ENCODE results near the gene AUTS2.

Gene AUTS2

GRCh38 chr7:70527520-70528115 lies 929.3 kb downstream of the AUTS2 start:
- Histone ChIP-seq H3K23ac (ENCODE audit: low read length) (no peak overlapping the region), H3K79me1 (ENCODE audit: low read length) (no peaks in the 10 kb centered on the region), H3K9ac (ENCODE audit: low read length) (no peak overlapping the region), H2BK5ac (ENCODE audit: low read length) (no peak overlapping the region), H3K56ac (ENCODE audit: low read length) (no peak overlapping the region), H3K27me3 (ENCODE audit: insufficient read depth, low read length, poor library complexity) (no peaks in the 10 kb centered on the region), H2BK120ac (ENCODE audit: low read depth, low read length) (no peak overlapping the region), H2BK15ac (replicated peaks; ENCODE audit: low read depth) (no peak overlapping the region), H3K4me3 (ENCODE audit: low read length) (no peak overlapping the region), H3K4me2 (ENCODE audit: low read length) (no peak overlapping the region), H3K36me3 (ENCODE audit: control insufficient read depth, insufficient read depth, low read length) (no peaks in the 10 kb centered on the region), H2AK5ac (ENCODE audit: low read length) (no peak overlapping the region), H3K79me2 (ENCODE audit: control insufficient read depth, insufficient read depth, low read length) (no peaks in the 10 kb centered on the region), H4K8ac (ENCODE audit: low read depth, low read length) (no peak overlapping the region), H3K4ac (ENCODE audit: low read depth, low read length) (no peak overlapping the region), H3K18ac (ENCODE audit: low read length) (no peak overlapping the region), H3K4me1 (ENCODE audit: control insufficient read depth, low read depth, low read length) (no peaks in the 10 kb centered on the region), H4K5ac (ENCODE audit: low read length) (no peak overlapping the region), H3K27ac (ENCODE audit: low read depth, low read length) (no peak overlapping the region)
- no CpG with 5 or more reads among the region's 3 CpGs for WGBS (ENCODE audit: extremely low coverage, insufficient coverage, low lambda C conversion rate)
- peak; percentile 34 for DNase-seq

- Histone ChIP-seq H3K23ac (ENCODE audit: low read length) (peak overlapping the region; percentile 6), H3K9ac (ENCODE audit: low read length) (no peak overlapping the region), H2BK5ac (ENCODE audit: low read length) (no peak overlapping the region), H2BK120ac (ENCODE audit: low read depth, low read length) (no peak overlapping the region), H3K56ac (ENCODE audit: low read length) (no peak overlapping the region), H2AK5ac (ENCODE audit: low read length) (no peak overlapping the region), H3K27me3 (ENCODE audit: insufficient read depth, low read length, poor library complexity) (no peaks in the 10 kb centered on the region), H3K79me2 (ENCODE audit: control insufficient read depth, insufficient read depth, low read length) (no peaks in the 10 kb centered on the region), H2BK15ac (replicated peaks; ENCODE audit: low read depth) (no peak overlapping the region), H3K18ac (ENCODE audit: low read length) (no peak overlapping the region), H3K4ac (ENCODE audit: low read depth, low read length) (no peak overlapping the region), H3K4me2 (ENCODE audit: low read length) (no peak overlapping the region), H3K4me1 (ENCODE audit: control insufficient read depth, low read depth, low read length) (no peaks in the 10 kb centered on the region), H4K8ac (ENCODE audit: low read depth, low read length) (no peak overlapping the region), H3K4me3 (ENCODE audit: low read length) (no peak overlapping the region), H3K79me1 (ENCODE audit: low read length) (no peaks in the 10 kb centered on the region), H3K36me3 (ENCODE audit: control insufficient read depth, insufficient read depth, low read length) (no peaks in the 10 kb centered on the region), H3K27ac (ENCODE audit: low read depth, low read length) (no peak overlapping the region), H4K5ac (ENCODE audit: low read length) (no peak overlapping the region)
- no peak for DNase-seq
- WGBS (ENCODE audit: extremely low coverage, insufficient coverage, low lambda C conversion rate), result no CpG with 5 or more reads among the region's 5 CpGs
Measured at GRCh38 chr7:70529436-70529835, 931.2 kb downstream of the AUTS2 start.

GRCh38 chr7:70529914-70530585 lies 931.8 kb downstream of the AUTS2 start:
- WGBS (ENCODE audit: extremely low coverage, insufficient coverage, low lambda C conversion rate), result 100% methylated on average over 1 of the region's 8 CpGs
- no peak overlapping the region for H3K27ac ChIP-seq (ENCODE audit: low read depth, low read length)
- H3K56ac ChIP-seq (ENCODE audit: low read length), result no peak overlapping the region

GRCh38 chr7:70533614-70534013 lies 935.3 kb downstream of the AUTS2 start:
- Histone ChIP-seq H4K5ac (ENCODE audit: low read length) (no peak overlapping the region), H3K18ac (ENCODE audit: low read length) (no peak overlapping the region), H3K4me1 (ENCODE audit: control insufficient read depth, low read depth, low read length) (no peaks in the 10 kb centered on the region), H3K23ac (ENCODE audit: low read length) (no peak overlapping the region), H2AK5ac (ENCODE audit: low read length) (no peak overlapping the region), H3K4me3 (ENCODE audit: low read length) (no peak overlapping the region), H2BK5ac (ENCODE audit: low read length) (no peak overlapping the region), H3K79me1 (ENCODE audit: low read length) (no peaks in the 10 kb centered on the region), H3K36me3 (ENCODE audit: control insufficient read depth, insufficient read depth, low read length) (no peaks in the 10 kb centered on the region), H3K4ac (ENCODE audit: low read depth, low read length) (no peak overlapping the region), H3K27ac (ENCODE audit: low read depth, low read length) (no peak overlapping the region), H3K79me2 (ENCODE audit: control insufficient read depth, insufficient read depth, low read length) (no peaks in the 10 kb centered on the region), H3K56ac (ENCODE audit: low read length) (no peak overlapping the region), H2BK15ac (replicated peaks; ENCODE audit: low read depth) (no peak overlapping the region), H3K9ac (ENCODE audit: low read length) (no peak overlapping the region), H3K4me2 (ENCODE audit: low read length) (no peak overlapping the region), H4K8ac (ENCODE audit: low read depth, low read length) (no peak overlapping the region), H3K27me3 (ENCODE audit: insufficient read depth, low read length, poor library complexity) (no peaks in the 10 kb centered on the region), H2BK120ac (ENCODE audit: low read depth, low read length) (no peak overlapping the region)
- no peak for DNase-seq
- WGBS (ENCODE audit: extremely low coverage, insufficient coverage, low lambda C conversion rate), result no CpG with 5 or more reads among the region's 2 CpGs

More at GRCh38 chr7:70529914-70530585, 931.8 kb downstream of the AUTS2 start:
- Histone ChIP-seq H3K79me2 (ENCODE audit: control insufficient read depth, insufficient read depth, low read length) (no peaks in the 10 kb centered on the region), H2AK5ac (ENCODE audit: low read length) (no peak overlapping the region), H3K4me2 (ENCODE audit: low read length) (no peak overlapping the region), H4K8ac (ENCODE audit: low read depth, low read length) (no peak overlapping the region), H3K4ac (ENCODE audit: low read depth, low read length) (no peak overlapping the region), H3K18ac (ENCODE audit: low read length) (no peak overlapping the region), H3K27me3 (ENCODE audit: insufficient read depth, low read length, poor library complexity) (no peaks in the 10 kb centered on the region), H4K5ac (ENCODE audit: low read length) (no peak overlapping the region), H3K79me1 (ENCODE audit: low read length) (no peaks in the 10 kb centered on the region), H2BK5ac (ENCODE audit: low read length) (no peak overlapping the region), H3K23ac (ENCODE audit: low read length) (no peak overlapping the region), H3K9ac (ENCODE audit: low read length) (no peak overlapping the region), H3K36me3 (ENCODE audit: control insufficient read depth, insufficient read depth, low read length) (no peaks in the 10 kb centered on the region), H3K4me3 (ENCODE audit: low read length) (no peak overlapping the region), H2BK120ac (ENCODE audit: low read depth, low read length) (no peak overlapping the region), H2BK15ac (replicated peaks; ENCODE audit: low read depth) (no peak overlapping the region), H3K4me1 (ENCODE audit: control insufficient read depth, low read depth, low read length) (no peaks in the 10 kb centered on the region)
- no peak for DNase-seq

GRCh38 chr7:70539205-70539604 lies 940.9 kb downstream of the AUTS2 start:
- Histone ChIP-seq H3K79me2 (ENCODE audit: control insufficient read depth, insufficient read depth, low read length) (no peaks in the 10 kb centered on the region), H2BK5ac (ENCODE audit: low read length) (no peak overlapping the region), H3K56ac (ENCODE audit: low read length) (no peak overlapping the region), H3K4me1 (ENCODE audit: control insufficient read depth, low read depth, low read length) (no peaks in the 10 kb centered on the region), H3K9ac (ENCODE audit: low read length) (no peak overlapping the region), H3K79me1 (ENCODE audit: low read length) (no peaks in the 10 kb centered on the region), H3K23ac (ENCODE audit: low read length) (no peak overlapping the region), H4K5ac (ENCODE audit: low read length) (no peak overlapping the region), H3K4ac (ENCODE audit: low read depth, low read length) (no peak overlapping the region), H2BK120ac (ENCODE audit: low read depth, low read length) (no peak overlapping the region), H3K36me3 (ENCODE audit: control insufficient read depth, insufficient read depth, low read length) (no peaks in the 10 kb centered on the region), H3K27ac (ENCODE audit: low read depth, low read length) (no peak overlapping the region), H3K4me2 (ENCODE audit: low read length) (no peak overlapping the region), H4K8ac (ENCODE audit: low read depth, low read length) (no peak overlapping the region), H2BK15ac (replicated peaks; ENCODE audit: low read depth) (no peak overlapping the region), H3K27me3 (ENCODE audit: insufficient read depth, low read length, poor library complexity) (no peaks in the 10 kb centered on the region), H3K4me3 (ENCODE audit: low read length) (no peak overlapping the region), H3K18ac (ENCODE audit: low read length) (no peak overlapping the region), H2AK5ac (ENCODE audit: low read length) (no peak overlapping the region)
- no peak for DNase-seq

GRCh38 chr7:70539617-70540016 lies 941.3 kb downstream of the AUTS2 start:
- H3K27ac ChIP-seq (ENCODE audit: low read depth, low read length), result no peak overlapping the region
- H3K4me2 ChIP-seq (ENCODE audit: low read length), result no peak overlapping the region
- DNase-seq, result no peak
- no peak overlapping the region for H2BK5ac ChIP-seq (ENCODE audit: low read length)
- H3K56ac ChIP-seq (ENCODE audit: low read length), result no peak overlapping the region
- no peaks in the 10 kb centered on the region for H3K4me1 ChIP-seq (ENCODE audit: control insufficient read depth, low read depth, low read length)
- no peak overlapping the region for H2BK120ac ChIP-seq (ENCODE audit: low read depth, low read length)
- no peak overlapping the region for H3K23ac ChIP-seq (ENCODE audit: low read length)
- no peak overlapping the region for H4K8ac ChIP-seq (ENCODE audit: low read depth, low read length)
- H3K36me3 ChIP-seq (ENCODE audit: control insufficient read depth, insufficient read depth, low read length), result no peaks in the 10 kb centered on the region
- no peaks in the 10 kb centered on the region for H3K79me1 ChIP-seq (ENCODE audit: low read length)
- no peaks in the 10 kb centered on the region for H3K27me3 ChIP-seq (ENCODE audit: insufficient read depth, low read length, poor library complexity)
- no peak overlapping the region for H4K5ac ChIP-seq (ENCODE audit: low read length)
- no peak overlapping the region for H3K9ac ChIP-seq (ENCODE audit: low read length)
- no peaks in the 10 kb centered on the region for H3K79me2 ChIP-seq (ENCODE audit: control insufficient read depth, insufficient read depth, low read length)
- no peak overlapping the region for H2BK15ac ChIP-seq (replicated peaks; ENCODE audit: low read depth)
- H3K18ac ChIP-seq (ENCODE audit: low read length), result no peak overlapping the region
- no CpG with 5 or more reads among the region's 9 CpGs for WGBS (ENCODE audit: extremely low coverage, insufficient coverage, low lambda C conversion rate)
- no peak overlapping the region for H3K4me3 ChIP-seq (ENCODE audit: low read length)
- no peak overlapping the region for H3K4ac ChIP-seq (ENCODE audit: low read depth, low read length)
- H2AK5ac ChIP-seq (ENCODE audit: low read length), result no peak overlapping the region

Data from mesendoderm (in vitro differentiated cells).